ENCODE results near the gene PKHD1.

DNA sequence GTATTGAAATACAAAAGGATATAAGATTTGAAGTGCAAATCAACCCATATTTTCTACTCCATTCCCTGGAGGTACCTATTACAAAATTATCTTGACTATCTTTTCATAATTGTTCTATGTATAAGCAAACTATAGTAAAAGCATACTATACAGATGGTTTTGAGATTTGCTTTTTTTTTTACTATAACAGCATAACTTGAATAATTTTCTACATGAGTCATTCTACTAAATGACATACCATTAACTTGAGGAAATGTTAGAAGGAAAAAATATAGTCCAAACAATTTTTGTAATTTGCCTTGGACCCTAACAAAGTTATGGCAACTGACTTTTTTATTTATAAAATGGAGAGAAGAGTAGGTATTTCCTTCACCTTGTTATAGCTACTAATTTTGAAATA, 472.7 kb downstream of the PKHD1 start:
- TF ChIP-seq, protein P1, sequence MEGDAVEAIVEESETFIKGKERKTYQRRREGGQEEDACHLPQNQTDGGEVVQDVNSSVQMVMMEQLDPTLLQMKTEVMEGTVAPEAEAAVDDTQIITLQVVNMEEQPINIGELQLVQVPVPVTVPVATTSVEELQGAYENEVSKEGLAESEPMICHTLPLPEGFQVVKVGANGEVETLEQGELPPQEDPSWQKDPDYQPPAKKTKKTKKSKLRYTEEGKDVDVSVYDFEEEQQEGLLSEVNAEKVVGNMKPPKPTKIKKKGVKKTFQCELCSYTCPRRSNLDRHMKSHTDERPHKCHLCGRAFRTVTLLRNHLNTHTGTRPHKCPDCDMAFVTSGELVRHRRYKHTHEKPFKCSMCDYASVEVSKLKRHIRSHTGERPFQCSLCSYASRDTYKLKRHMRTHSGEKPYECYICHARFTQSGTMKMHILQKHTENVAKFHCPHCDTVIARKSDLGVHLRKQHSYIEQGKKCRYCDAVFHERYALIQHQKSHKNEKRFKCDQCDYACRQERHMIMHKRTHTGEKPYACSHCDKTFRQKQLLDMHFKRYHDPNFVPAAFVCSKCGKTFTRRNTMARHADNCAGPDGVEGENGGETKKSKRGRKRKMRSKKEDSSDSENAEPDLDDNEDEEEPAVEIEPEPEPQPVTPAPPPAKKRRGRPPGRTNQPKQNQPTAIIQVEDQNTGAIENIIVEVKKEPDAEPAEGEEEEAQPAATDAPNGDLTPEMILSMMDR (conservative IDR thresholded peaks at IDR 0.05; ENCODE audit: low read depth, low read length) = no peak
- TF ChIP-seq EZH2 (IDR thresholded peaks at IDR 0.05; ENCODE audit: low read length, unreplicated experiment) = no peak
